ENCODE data around the gene ADGRF5. TPM values are rescaled to one million over a fixed set of nuclear protein-coding genes. Genes with fewer than 3 reads are reported as not detected.

ADGRF5 gene
- total RNA-seq, 2 experiments from 2014 or later, result not detected

DNA sequence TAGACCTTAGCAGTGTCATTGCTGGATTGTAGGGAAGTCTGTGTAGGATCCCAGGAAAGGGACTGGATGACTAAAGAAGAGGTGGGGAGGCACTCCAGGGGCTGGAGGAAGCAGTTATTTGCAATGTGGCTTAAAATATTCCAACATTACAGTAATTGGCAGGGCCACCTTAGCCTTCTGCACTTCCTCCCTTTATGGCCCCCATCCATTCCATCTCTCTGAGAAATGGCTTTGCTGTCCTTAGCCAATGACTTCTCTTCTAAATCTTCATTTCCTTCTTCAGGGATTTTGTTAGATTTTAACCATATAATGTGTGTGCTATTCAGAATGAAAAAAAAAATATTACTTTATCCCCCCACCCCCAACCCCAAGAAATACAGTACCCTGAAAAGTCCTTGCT is 6.4 kb downstream of the ADGRF5 start:
- no peaks in the 10 kb centered on the region for H3K36me3 ChIP-seq (ENCODE audit: insufficient read depth, low read length)
- TF ChIP-seq, protein P1, sequence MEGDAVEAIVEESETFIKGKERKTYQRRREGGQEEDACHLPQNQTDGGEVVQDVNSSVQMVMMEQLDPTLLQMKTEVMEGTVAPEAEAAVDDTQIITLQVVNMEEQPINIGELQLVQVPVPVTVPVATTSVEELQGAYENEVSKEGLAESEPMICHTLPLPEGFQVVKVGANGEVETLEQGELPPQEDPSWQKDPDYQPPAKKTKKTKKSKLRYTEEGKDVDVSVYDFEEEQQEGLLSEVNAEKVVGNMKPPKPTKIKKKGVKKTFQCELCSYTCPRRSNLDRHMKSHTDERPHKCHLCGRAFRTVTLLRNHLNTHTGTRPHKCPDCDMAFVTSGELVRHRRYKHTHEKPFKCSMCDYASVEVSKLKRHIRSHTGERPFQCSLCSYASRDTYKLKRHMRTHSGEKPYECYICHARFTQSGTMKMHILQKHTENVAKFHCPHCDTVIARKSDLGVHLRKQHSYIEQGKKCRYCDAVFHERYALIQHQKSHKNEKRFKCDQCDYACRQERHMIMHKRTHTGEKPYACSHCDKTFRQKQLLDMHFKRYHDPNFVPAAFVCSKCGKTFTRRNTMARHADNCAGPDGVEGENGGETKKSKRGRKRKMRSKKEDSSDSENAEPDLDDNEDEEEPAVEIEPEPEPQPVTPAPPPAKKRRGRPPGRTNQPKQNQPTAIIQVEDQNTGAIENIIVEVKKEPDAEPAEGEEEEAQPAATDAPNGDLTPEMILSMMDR (IDR thresholded peaks at IDR 0.05), result no peak
- no peaks in the 10 kb centered on the region for H3K4me1 Mint-ChIP-seq (ENCODE audit: low read depth)
- DNase-seq (no peak), ATAC-seq (ENCODE audit: poor library complexity) (no peak)
- H3K27me3 Mint-ChIP-seq, result no peaks in the 10 kb centered on the region
- no peaks in the 10 kb centered on the region for H3K36me3 Mint-ChIP-seq (ENCODE audit: low read depth)
- no peak overlapping the region for H3K4me3 Mint-ChIP-seq
- H3K4me1 ChIP-seq (ENCODE audit: insufficient read depth, low read length), result no peaks in the 10 kb centered on the region
- intact Hi-C loops (cut with DNase I, micrococcal nuclease), result no loop called here
- H3K9me3 Mint-ChIP-seq, result no peaks in the 10 kb centered on the region
- CTCF ChIA-PET, result no interaction called here
- POLR2A ChIA-PET, result no interaction called here
- no peaks in the 10 kb centered on the region for H3K27me3 ChIP-seq (ENCODE audit: control insufficient read depth in 1 of 2, insufficient read depth in 2 of 2, low read length in 2 of 2)
- no peak overlapping the region for H3K27ac ChIP-seq (ENCODE audit: low read depth in 1 of 2, low read length in 2 of 2)
- H3K27ac Mint-ChIP-seq, result no peak overlapping the region
- H3K4me3 ChIP-seq (ENCODE audit: low read length), result no peak overlapping the region
- H3K9me3 ChIP-seq (ENCODE audit: control insufficient read depth in 1 of 2, insufficient read depth in 1 of 2, low read length in 2 of 2), result no peaks in the 10 kb centered on the region

DNA sequence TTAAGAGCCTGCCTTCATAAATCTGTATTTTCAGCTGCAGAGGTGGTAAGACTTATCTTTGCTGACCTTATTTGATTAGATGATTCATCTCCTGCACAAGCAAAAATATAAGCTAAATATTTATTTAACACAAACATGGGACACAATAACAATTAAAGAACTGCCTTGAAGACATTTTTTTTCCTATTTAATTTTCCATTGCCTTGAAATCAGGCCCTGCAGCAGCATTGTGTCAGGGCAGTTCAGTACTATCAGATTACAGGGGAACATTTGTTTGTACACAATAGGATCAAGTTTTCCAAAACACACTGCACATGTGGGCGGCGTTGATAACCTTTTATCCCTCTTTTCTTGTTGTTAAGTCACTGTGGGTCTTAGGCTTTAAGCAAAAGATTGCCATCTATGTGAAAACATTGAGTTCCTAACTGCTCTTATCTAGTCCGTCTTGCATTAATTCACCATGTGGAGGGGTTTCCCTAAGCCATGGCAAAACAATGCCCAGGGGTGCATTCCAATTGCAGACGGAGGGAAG is 7.4 kb downstream of the ADGRF5 start:
- Histone ChIP-seq H3K36me3 (ENCODE audit: insufficient read depth, low read length) (no peaks in the 10 kb centered on the region), H3K4me1 (ENCODE audit: insufficient read depth, low read length) (no peaks in the 10 kb centered on the region), H3K9me3 (ENCODE audit: control insufficient read depth in 1 of 2, insufficient read depth in 1 of 2, low read length in 2 of 2) (no peaks in the 10 kb centered on the region), H3K27me3 (ENCODE audit: control insufficient read depth in 1 of 2, insufficient read depth in 2 of 2, low read length in 2 of 2) (no peaks in the 10 kb centered on the region), H3K27ac (ENCODE audit: low read depth in 1 of 2, low read length in 2 of 2) (no peak overlapping the region), H3K4me3 (ENCODE audit: low read length) (no peak overlapping the region)
- CTCF ChIA-PET, result no interaction called here
- TF ChIP-seq, protein P1 (IDR thresholded peaks at IDR 0.05), result no peak
- ATAC-seq (ENCODE audit: poor library complexity), result no peak
- Mint-ChIP-seq H3K36me3 (ENCODE audit: low read depth) (no peaks in the 10 kb centered on the region), H3K27me3 (no peaks in the 10 kb centered on the region), H3K9me3 (no peaks in the 10 kb centered on the region), H3K4me1 (ENCODE audit: low read depth) (no peaks in the 10 kb centered on the region), H3K27ac (no peak overlapping the region), H3K4me3 (no peak overlapping the region)
- POLR2A ChIA-PET, result no interaction called here
- intact Hi-C loops (cut with DNase I, micrococcal nuclease), result no loop called here
- no peak for DNase-seq

DNA sequence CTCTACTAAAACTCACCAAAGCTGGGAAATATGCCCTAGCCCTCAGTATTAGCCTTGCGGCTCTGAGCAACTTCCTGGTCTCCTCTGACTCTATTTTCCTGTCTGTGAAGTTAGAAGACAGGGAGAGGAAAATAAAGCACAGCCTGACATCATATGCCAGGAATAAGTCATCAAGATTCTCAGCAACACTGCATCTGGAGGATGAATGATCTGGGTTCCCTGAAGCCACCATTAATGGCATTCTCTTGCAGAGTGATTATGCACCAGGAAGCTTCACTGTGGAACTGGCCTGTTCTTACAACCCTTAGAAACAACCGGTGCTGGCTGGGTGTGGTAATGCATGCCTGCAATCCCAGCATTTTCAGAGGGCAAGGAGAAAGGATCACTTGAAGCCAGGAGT is 12.4 kb downstream of the ADGRF5 start:
- no peaks in the 10 kb centered on the region for H3K9me3 Mint-ChIP-seq
- no peak overlapping the region for H3K4me3 ChIP-seq (ENCODE audit: low read length)

More for the DNA sequence above, 12.4 kb downstream of the ADGRF5 start:
- DNase-seq (no peak), ATAC-seq (ENCODE audit: poor library complexity) (no peak)
- Histone ChIP-seq H3K27ac (ENCODE audit: low read depth in 1 of 2, low read length in 2 of 2) (no peak overlapping the region), H3K36me3 (ENCODE audit: insufficient read depth, low read length) (no peaks in the 10 kb centered on the region), H3K9me3 (ENCODE audit: control insufficient read depth in 1 of 2, insufficient read depth in 1 of 2, low read length in 2 of 2) (no peaks in the 10 kb centered on the region), H3K4me1 (ENCODE audit: insufficient read depth, low read length) (no peaks in the 10 kb centered on the region), H3K27me3 (ENCODE audit: control insufficient read depth in 1 of 2, insufficient read depth in 2 of 2, low read length in 2 of 2) (no peaks in the 10 kb centered on the region)
- Mint-ChIP-seq H3K4me3 (no peak overlapping the region), H3K27ac (no peak overlapping the region), H3K27me3 (no peaks in the 10 kb centered on the region), H3K4me1 (ENCODE audit: low read depth) (no peaks in the 10 kb centered on the region), H3K36me3 (ENCODE audit: low read depth) (no peaks in the 10 kb centered on the region)
- TF ChIP-seq, protein P1 (IDR thresholded peaks at IDR 0.05), result no peak
- ChIA-PET CTCF (no interaction called here), POLR2A (no interaction called here)
- intact Hi-C loops (cut with DNase I, micrococcal nuclease), result no loop called here
